ENCODE measurements around the gene GRIN2C.

- TF ChIP-seq CTCF (IDR thresholded peaks at IDR 0.05) (no peak), POLR2A (IDR thresholded peaks at IDR 0.05) (no peak)
These were observed 9.4 kb downstream of the GRIN2C start for GRCh38 chr17:74850310-74850709.

All from prostate gland (tissue), 2 donors.